Adrenal gland (tissue), 12 donors: ENCODE results near the gene RGPD8. TPM values are rescaled to one million over a fixed set of nuclear protein-coding genes. Genes with fewer than 3 reads are reported as not detected.

Experiments
- DNase-seq, 7 donors: peaks; one replicate each; pipeline ENCODE4 v3.0.0-alpha.2; 2019 to 2020
- H3K27ac ChIP-seq, 5 donors: fragments of 200-600 bp; sonication (generic) in 4 of 5; 1 replicate in 3 of 5; 2 replicates in 2 of 5; pipeline versions ENCODE4 v1.5.1 to v1.8.0; 2016 to 2020; ENCODE audit warnings: mild to moderate bottlenecking in 1 of 5
- H3K27me3 ChIP-seq: fragments of 200-600 bp; 2 replicates; pipeline ENCODE4 v1.8.0; 2021
- H3K36me3 ChIP-seq, 2 donors: fragments of 200-600 bp; replicated peaks in 1 of 2; 1 replicate in 1 of 2; 2 replicates in 1 of 2; pipeline versions ENCODE4 v1.5.1 to v1.8.0; 2018 to 2022
- H3K4me1 ChIP-seq, 2 donors: fragments of 200-600 bp; replicated peaks in 1 of 2; 1 replicate in 1 of 2; 2 replicates in 1 of 2; pipeline versions ENCODE4 v1.5.1 to v1.8.0; 2018 to 2021
- H3K4me3 ChIP-seq, 4 donors: fragments of 200-600 bp; sonication (generic) in 3 of 4; one replicate each; pipeline ENCODE4 v1.5.1; 2016 to 2018
- H3K9me3 ChIP-seq, 3 donors: fragments of 200-600 bp; sonication (generic) in 1 of 3; replicated peaks in 1 of 3; 1 replicate in 2 of 3; 2 replicates in 1 of 3; pipeline versions ENCODE4 v1.5.1 to v1.8.0; 2016 to 2021
- CTCF ChIP-seq, 6 experiments: fragments of 450-650 bp in 4 of 6; fragments of 200-600 bp in 2 of 6; sonication (generic) in 1 of 6; IDR thresholded peaks; 1 replicate in 5 of 6; 2 replicates in 1 of 6; pipeline versions ENCODE4 v1.5.1 to v1.8.0; 2016 to 2021; ENCODE audit warnings: antibody characterized with exemption in 6 of 6, mild to moderate bottlenecking in 2 of 6, moderate library complexity in 1 of 6
- POLR2A ChIP-seq, 2 donors: fragments of 450-650 bp; IDR thresholded peaks; one replicate each; pipeline ENCODE4 v1.6.1; 2017; ENCODE audit warnings: antibody characterized with exemption in 2 of 2, mild to moderate bottlenecking in 2 of 2, moderate library complexity in 1 of 2
- WGBS, 4 donors: extraction: QIAGEN DNeasy Blood & Tissue Kit in 2 of 4; methylation state at CpG; one replicate each; pipeline versions ENCODE4 v1.1.5 to v1.1.7; 2013 to 2017; 5-methylcytosine and 5-hydroxymethylcytosine counted together
- intact Hi-C, 2 donors: fragments of 100-400 bp; cut with DNase I; formaldehyde crosslinking; loops; one replicate each; pipeline versions ENCODE4 v1.14.1 to v1.15.0; 2022 to 2023
- polyA plus RNA-seq, 3 donors: library from polyadenylated mRNA; stranded (reverse); fragments of 200-250 nt in 2 of 3; fragments of 350-450 nt in 1 of 3; fragmentation: Illumina TruSeq in 1 of 3; extraction: RNeasy Lipid Tissue Mini Kit (QIAGEN cat#74804) in 1 of 3; gene quantifications; one replicate each; pipeline ENCODE4 v1.2.3, GENCODE V29; 2013 to 2014
- total RNA-seq, 9 donors: library from RNA; depleted of rRNA in 4 of 9; stranded (reverse); fragments of >200 nt in 4 of 9; fragments of 120-200 nt in 1 of 9; fragmentation: NEBNext Ultra II Directional in 1 of 9; extraction: Animal tissue kit (Norgen Biotek cat#: 25700) in 1 of 9; gene quantifications; one replicate each; pipeline versions ENCODE4 v1.1.0 to v1.2.4, GENCODE V29; 2013 to 2023
- donor health status: healthy with polysubstance abuse.
- donor health status: Bipolar disorder and iron deficiency.
- donor health status: DM: yes; HTN: yes; CAD: no.
- donor health status: DM: no; HTN: no; CAD: no.
- donor health status: DM: no; HTN: no; CAD: no.
- donor health status: DM: yes; HTN: yes; CAD: no.

Gene RGPD8
- total and polyA plus RNA-seq, 12 donors, result 0.44 to 23.6 (median 10.9) TPM

GRCh38 chr2:112474844-112475486, 41.5 kb upstream of the RGPD8 start:
- 72 to 77% (median 75%) methylated on average over 5 to 6 of the region's 6 CpGs for WGBS, 4 donors
- Histone ChIP-seq H3K9me3 (no peaks in the 10 kb centered on the region), H3K4me3 (no peak overlapping the region), H3K27me3 (no peaks in the 10 kb centered on the region), H3K36me3 (no peaks in the 10 kb centered on the region), H3K4me1 (no peaks in the 10 kb centered on the region), H3K27ac (no peak overlapping the region)
- intact Hi-C loops, result no loop called here
- peak in 1 of 7 donors; percentile 13 for DNase-seq
- TF ChIP-seq CTCF (IDR thresholded peaks at IDR 0.05) (no peak), POLR2A (IDR thresholded peaks at IDR 0.05) (no peak)

- Histone ChIP-seq H3K27ac (no peak overlapping the region), H3K9me3 (no peaks in the 10 kb centered on the region), H3K4me3 (no peak overlapping the region), H3K36me3 (no peaks in the 10 kb centered on the region), H3K4me1 (no peaks in the 10 kb centered on the region), H3K27me3 (no peaks in the 10 kb centered on the region)
- TF ChIP-seq CTCF (IDR thresholded peaks at IDR 0.05), result no peak
- no peak for TF ChIP-seq POLR2A (IDR thresholded peaks at IDR 0.05)
- intact Hi-C loops, result no loop called here
- DNase-seq, result peak in 1 of 7 donors; percentile 18
- 87 to 93% (median 92%) methylated on average over 6 of the region's 6 CpGs for WGBS, 4 donors
Measured at GRCh38 chr2:112472547-112473263, 39.3 kb upstream of the RGPD8 start.

GRCh38 chr2:112465382-112465781, 31.9 kb upstream of the RGPD8 start:
- Histone ChIP-seq H3K36me3 (no peaks in the 10 kb centered on the region), H3K9me3 (no peaks in the 10 kb centered on the region), H3K4me1 (no peaks in the 10 kb centered on the region), H3K4me3 (no peak overlapping the region), H3K27ac (no peak overlapping the region), H3K27me3 (peaks cover 6% of the 10 kb centered on the region)
- intact Hi-C loops, result no loop called here
- 61 to 64% (median 62%) methylated on average over 3 of the region's 3 CpGs for WGBS, 4 donors
- TF ChIP-seq CTCF (IDR thresholded peaks at IDR 0.05), result no peak
- no peak for TF ChIP-seq POLR2A (IDR thresholded peaks at IDR 0.05)
- DNase-seq, result no peak

- Histone ChIP-seq H3K36me3 (no peaks in the 10 kb centered on the region), H3K27ac (no peak overlapping the region), H3K27me3 (peaks cover 6% of the 10 kb centered on the region), H3K4me1 (no peaks in the 10 kb centered on the region), H3K4me3 (no peak overlapping the region), H3K9me3 (no peaks in the 10 kb centered on the region)
- TF ChIP-seq POLR2A (IDR thresholded peaks at IDR 0.05), result no peak
- no peak for TF ChIP-seq CTCF (IDR thresholded peaks at IDR 0.05)
- no peak for DNase-seq
- intact Hi-C loops, result no loop called here
- 81 to 100% (median 85%) methylated on average over 1 of the region's 1 CpG for WGBS, 4 donors
Measured at GRCh38 chr2:112463256-112463655, 29.8 kb upstream of the RGPD8 start.
